Measurements from ENCODE around the gene SFXN2.

Gene SFXN2

GRCh38 chr10:102745157-102745556, 30.7 kb downstream of the SFXN2 start:
- Mint-ChIP-seq H3K27ac (no peak overlapping the region), H3K36me3 (ENCODE audit: low read depth) (peaks cover 10% of the 10 kb centered on the region), H3K9me3 (no peaks in the 10 kb centered on the region), H3K27me3 (ENCODE audit: low read depth, poor library complexity) (peaks cover 2% of the 10 kb centered on the region), H3K4me1 (peaks cover 49% of the 10 kb centered on the region), H3K4me3 (peak overlapping the region; percentile 97)
- no peak for DNase-seq
- TF ChIP-seq CTCF (IDR thresholded peaks at IDR 0.05): no peak

GRCh38 chr10:102752266-102752930, 38.0 kb downstream of the SFXN2 start:
- peak overlapping the region; percentile 91 for H3K27ac Mint-ChIP-seq
- H3K4me1 Mint-ChIP-seq: peaks cover 41% of the 10 kb centered on the region
- no peak for DNase-seq
- no peaks in the 10 kb centered on the region for H3K9me3 Mint-ChIP-seq
- peaks cover 10% of the 10 kb centered on the region for H3K36me3 Mint-ChIP-seq (ENCODE audit: low read depth)
- peaks cover 3% of the 10 kb centered on the region for H3K27me3 Mint-ChIP-seq (ENCODE audit: low read depth, poor library complexity)
- no peak for TF ChIP-seq CTCF (IDR thresholded peaks at IDR 0.05)
- no peak overlapping the region for H3K4me3 Mint-ChIP-seq

- Mint-ChIP-seq H3K27ac (peak overlapping the region; percentile 91), H3K9me3 (no peaks in the 10 kb centered on the region), H3K4me3 (no peak overlapping the region), H3K36me3 (ENCODE audit: low read depth) (peaks cover 9% of the 10 kb centered on the region), H3K4me1 (peaks cover 43% of the 10 kb centered on the region), H3K27me3 (ENCODE audit: low read depth, poor library complexity) (peaks cover 3% of the 10 kb centered on the region)
- DNase-seq: no peak
- peak; percentile 35 for TF ChIP-seq CTCF (IDR thresholded peaks at IDR 0.05)
Measured at GRCh38 chr10:102752934-102753664, 38.7 kb downstream of the SFXN2 start.

- Mint-ChIP-seq H3K36me3 (ENCODE audit: low read depth) (peaks cover 3% of the 10 kb centered on the region), H3K4me3 (no peak overlapping the region), H3K27ac (peak overlapping the region; percentile 91)
Measured at GRCh38 chr10:102753718-102754117, 39.3 kb downstream of the SFXN2 start.

GRCh38 chr10:102757323-102757722, 42.9 kb downstream of the SFXN2 start:
- no peak for DNase-seq
- Mint-ChIP-seq H3K27me3 (ENCODE audit: low read depth, poor library complexity) (peaks cover 3% of the 10 kb centered on the region), H3K9me3 (no peaks in the 10 kb centered on the region), H3K36me3 (ENCODE audit: low read depth) (no peaks in the 10 kb centered on the region), H3K4me1 (peaks cover 66% of the 10 kb centered on the region), H3K27ac (peak overlapping the region; percentile 42), H3K4me3 (no peak overlapping the region)
- no peak for TF ChIP-seq CTCF (IDR thresholded peaks at IDR 0.05)

More at GRCh38 chr10:102753718-102754117, 39.3 kb downstream of the SFXN2 start:
- no peaks in the 10 kb centered on the region for H3K9me3 Mint-ChIP-seq
- H3K27me3 Mint-ChIP-seq (ENCODE audit: low read depth, poor library complexity): peaks cover 3% of the 10 kb centered on the region
- H3K4me1 Mint-ChIP-seq: peaks cover 44% of the 10 kb centered on the region
- no peak for DNase-seq
- TF ChIP-seq CTCF (IDR thresholded peaks at IDR 0.05): no peak
